ENCODE measurements around the gene TMEM132C. TPM values are rescaled to one million over a fixed set of nuclear protein-coding genes. Genes with fewer than 3 reads are reported as not detected.
"Not testable (repeated sequence)": the region's sequence is repeated elsewhere in the genome, so short reads cannot be mapped to it uniquely, and the experiment has no call there.

Gene TMEM132C
- polyA plus RNA-seq, 1 experiment, result not detected

DNA sequence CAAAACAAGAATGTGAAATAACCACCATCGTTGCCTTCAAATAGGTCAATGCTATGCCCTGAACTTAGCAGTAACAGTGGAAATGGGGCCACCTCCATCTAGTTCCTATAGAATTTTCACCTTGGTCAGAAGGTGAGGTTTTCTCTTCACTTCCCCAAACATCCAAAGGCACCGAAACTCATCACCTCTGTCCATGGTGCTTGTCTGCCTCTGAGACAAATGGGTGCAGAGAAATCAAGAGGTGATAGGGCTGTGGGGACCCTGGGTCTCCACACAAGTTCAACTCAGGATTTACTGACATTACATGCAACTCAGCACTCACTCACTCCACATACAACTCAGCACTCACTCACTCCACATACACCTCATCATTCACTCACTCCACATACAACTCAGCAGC lies 26.2 kb upstream of the TMEM132C start:
- ChIA-PET CTCF (no interaction called here), POLR2A (no interaction called here)
- H3K27ac ChIP-seq (ENCODE audit: low read depth, low read length), result no peak overlapping the region
- TF ChIP-seq, protein P1, sequence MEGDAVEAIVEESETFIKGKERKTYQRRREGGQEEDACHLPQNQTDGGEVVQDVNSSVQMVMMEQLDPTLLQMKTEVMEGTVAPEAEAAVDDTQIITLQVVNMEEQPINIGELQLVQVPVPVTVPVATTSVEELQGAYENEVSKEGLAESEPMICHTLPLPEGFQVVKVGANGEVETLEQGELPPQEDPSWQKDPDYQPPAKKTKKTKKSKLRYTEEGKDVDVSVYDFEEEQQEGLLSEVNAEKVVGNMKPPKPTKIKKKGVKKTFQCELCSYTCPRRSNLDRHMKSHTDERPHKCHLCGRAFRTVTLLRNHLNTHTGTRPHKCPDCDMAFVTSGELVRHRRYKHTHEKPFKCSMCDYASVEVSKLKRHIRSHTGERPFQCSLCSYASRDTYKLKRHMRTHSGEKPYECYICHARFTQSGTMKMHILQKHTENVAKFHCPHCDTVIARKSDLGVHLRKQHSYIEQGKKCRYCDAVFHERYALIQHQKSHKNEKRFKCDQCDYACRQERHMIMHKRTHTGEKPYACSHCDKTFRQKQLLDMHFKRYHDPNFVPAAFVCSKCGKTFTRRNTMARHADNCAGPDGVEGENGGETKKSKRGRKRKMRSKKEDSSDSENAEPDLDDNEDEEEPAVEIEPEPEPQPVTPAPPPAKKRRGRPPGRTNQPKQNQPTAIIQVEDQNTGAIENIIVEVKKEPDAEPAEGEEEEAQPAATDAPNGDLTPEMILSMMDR (IDR thresholded peaks at IDR 0.05; ENCODE audit: low read depth, low read length), result no peak
- H3K4me3 ChIP-seq (ENCODE audit: low read depth, low read length), result no peak overlapping the region
- H3K9me3 ChIP-seq (ENCODE audit: control insufficient read depth, insufficient read depth, low read length), result peaks cover 47% of the 10 kb centered on the region
- no peak for DNase-seq (ENCODE audit: low read depth, low spot score)
- H3K27me3 ChIP-seq (ENCODE audit: control insufficient read depth, insufficient read depth, low read length), result no peaks in the 10 kb centered on the region

DNA sequence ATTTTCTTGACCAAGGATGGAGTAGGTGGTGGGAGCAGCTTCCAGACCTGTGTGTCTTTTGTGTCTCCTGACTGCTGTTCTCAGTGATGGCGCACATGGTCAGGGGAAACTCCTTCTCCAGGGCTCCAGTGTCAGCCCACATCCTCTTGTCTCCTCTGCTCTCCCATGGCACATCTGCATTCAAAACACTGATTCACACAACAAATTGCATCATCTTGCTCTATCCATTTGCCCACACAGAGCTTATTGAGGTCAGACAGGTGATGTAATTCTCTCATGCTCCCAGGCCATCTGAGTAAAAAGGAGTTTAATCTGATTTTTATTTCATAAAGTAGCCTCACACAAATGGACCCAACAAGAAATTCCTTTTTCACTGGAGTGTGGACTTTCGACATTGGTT lies 21.8 kb upstream of the TMEM132C start:
- H3K9me3 ChIP-seq (ENCODE audit: control insufficient read depth, insufficient read depth, low read length), result peaks cover 59% of the 10 kb centered on the region
- H3K27ac ChIP-seq (ENCODE audit: low read depth, low read length), result no peak overlapping the region
- no peak for DNase-seq (ENCODE audit: low read depth, low spot score)
- TF ChIP-seq, protein P1 (IDR thresholded peaks at IDR 0.05; ENCODE audit: low read depth, low read length), result no peak
- ChIA-PET POLR2A (no interaction called here), CTCF (no interaction called here)
- H3K4me3 ChIP-seq (ENCODE audit: low read depth, low read length), result no peak overlapping the region
- H3K27me3 ChIP-seq (ENCODE audit: control insufficient read depth, insufficient read depth, low read length), result no peaks in the 10 kb centered on the region

DNA sequence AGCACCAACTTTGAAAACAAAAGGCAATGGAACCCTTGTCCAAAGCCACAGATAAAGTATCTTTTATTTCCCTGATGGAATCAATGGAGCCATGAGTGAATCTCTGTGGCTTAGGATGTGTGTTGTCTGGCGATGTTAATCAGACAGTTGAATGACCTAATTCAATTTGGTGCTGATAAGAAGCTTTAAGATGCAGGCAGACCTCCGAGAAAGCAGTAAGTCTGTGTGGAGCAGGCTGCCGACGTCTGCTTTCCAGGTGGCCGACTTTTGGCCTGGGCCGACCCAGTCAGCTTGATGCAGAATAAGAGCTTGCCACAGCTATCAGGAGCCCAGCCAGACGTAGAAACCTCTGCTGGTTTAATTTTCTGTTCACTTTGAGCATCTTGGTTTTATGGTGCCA lies 21.1 kb upstream of the TMEM132C start:
- Histone ChIP-seq H3K9me3 (ENCODE audit: control insufficient read depth, insufficient read depth, low read length) (peaks cover 67% of the 10 kb centered on the region), H3K27ac (ENCODE audit: low read depth, low read length) (no peak overlapping the region), H3K27me3 (ENCODE audit: control insufficient read depth, insufficient read depth, low read length) (no peaks in the 10 kb centered on the region), H3K4me3 (ENCODE audit: low read depth, low read length) (no peak overlapping the region)
- no peak for DNase-seq (ENCODE audit: low read depth, low spot score)
- ChIA-PET POLR2A (no interaction called here), CTCF (no interaction called here)
- TF ChIP-seq, protein P1 (IDR thresholded peaks at IDR 0.05; ENCODE audit: low read depth, low read length), result no peak

DNA sequence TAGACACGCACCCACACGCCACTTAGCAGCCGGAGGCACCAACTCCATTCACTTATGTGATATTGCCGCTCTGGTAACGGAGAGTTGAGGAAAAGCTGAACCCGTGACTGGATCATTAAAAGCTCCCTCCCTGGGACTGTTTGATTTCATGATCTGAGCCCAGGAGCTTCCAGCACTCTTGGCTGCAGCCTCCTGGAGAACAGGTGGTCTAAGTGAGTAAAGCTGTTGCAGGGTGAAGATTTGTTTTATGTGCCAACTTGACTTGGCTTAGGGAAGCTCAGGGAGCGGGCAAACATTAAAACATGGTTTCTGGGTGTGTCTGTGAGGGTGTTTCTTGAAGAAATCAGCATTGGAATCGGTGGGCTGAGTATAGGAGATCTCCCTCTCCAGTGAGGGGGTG lies 16.9 kb upstream of the TMEM132C start:
- no peak for DNase-seq (ENCODE audit: low read depth, low spot score)
- POLR2A ChIA-PET, result no interaction called here
- Histone ChIP-seq H3K27me3 (ENCODE audit: control insufficient read depth, insufficient read depth, low read length) (no peaks in the 10 kb centered on the region), H3K27ac (ENCODE audit: low read depth, low read length) (no peak overlapping the region), H3K9me3 (ENCODE audit: control insufficient read depth, insufficient read depth, low read length) (peaks cover 51% of the 10 kb centered on the region), H3K4me3 (ENCODE audit: low read depth, low read length) (no peak overlapping the region)
- TF ChIP-seq, protein P1 (IDR thresholded peaks at IDR 0.05; ENCODE audit: low read depth, low read length), result no peak
- CTCF ChIA-PET, result no interaction called here

GRCh38 chr12:128253829-128254228 lies 13.1 kb upstream of the TMEM132C start:
- POLR2A ChIA-PET; CTCF ChIA-PET; H3K27me3 ChIP-seq (ENCODE audit: control insufficient read depth, insufficient read depth, low read length); DNase-seq (ENCODE audit: low read depth, low spot score); H3K4me3 ChIP-seq (ENCODE audit: low read depth, low read length); H3K27ac ChIP-seq (ENCODE audit: low read depth, low read length): not testable (repeated sequence)
- H3K9me3 ChIP-seq (ENCODE audit: control insufficient read depth, insufficient read depth, low read length), result peaks cover 34% of the 10 kb centered on the region

Measured in AG04450 (cell line).